SK-N-SH (cell line): ENCODE data around the gene IL2RG. TPM values are rescaled to one million over a fixed set of nuclear protein-coding genes. Genes with fewer than 3 reads are reported as not detected.

ENCODE experiments used
- CTCF ChIA-PET: fragments of 300-600, 350-600 bp; formaldehyde crosslinking; extraction: SDS; loops from one replicate; lab custom pipeline; 2021; lab: Yijun Ruan, JAX
- POLR2A ChIA-PET: fragments of 350-600 bp; sonication (Branson Sonifier 250); formaldehyde crosslinking; extraction: SDS; loops from one replicate; lab custom pipeline; 2020; ENCODE audit warnings: antibody characterized with exemption, inconsistent platforms; lab: Yijun Ruan, JAX
- DNase-seq: peaks from one replicate; pipeline ENCODE4 v3.0.0; 2012
- H2AFZ ChIP-seq: fragments of 200-600 bp; sonication (generic); 2 replicates; pipeline ENCODE4 v1.8.1; 2016; ENCODE audit warnings: antibody characterized with exemption, mild to moderate bottlenecking, low read depth
- H3F3A ChIP-seq: fragments of 200-600 bp; sonication (generic); replicated peaks from 2 replicates; pipeline ENCODE3; 2016; ENCODE audit warnings: antibody characterized with exemption, mild to moderate bottlenecking; ENCODE audit not compliant: insufficient read depth
- H3K27ac ChIP-seq, 2 experiments: fragments of 200-500 bp in 1 of 2; fragments of 200-600 bp in 1 of 2; sonication (Bioruptor generic) in 1 of 2; sonication (generic), shearing (Covaris generic) in 1 of 2; 2 replicates each; pipeline versions ENCODE4 v1.5.1 to v1.6.1; 2014 to 2016; ENCODE audit warnings: low read depth in 2 of 2, inconsistent platforms in 1 of 2, low read length in 1 of 2, mild to moderate bottlenecking in 1 of 2, mixed read lengths in 1 of 2
- H3K27me3 ChIP-seq: fragments of 200-600 bp; sonication (generic), shearing (Covaris generic); 2 replicates; pipeline ENCODE4 v1.6.1; 2016; ENCODE audit warnings: mixed run types; ENCODE audit not compliant: insufficient read depth
- H3K36me3 ChIP-seq, 2 experiments: fragments of 200-500 bp in 1 of 2; fragments of 200-600 bp in 1 of 2; sonication (Bioruptor generic) in 1 of 2; sonication (generic) in 1 of 2; replicated peaks in 1 of 2; 2 replicates each; pipeline versions ENCODE3 to v1.5.1; 2014 to 2016; ENCODE audit warnings: low read length in 1 of 2, mild to moderate bottlenecking in 1 of 2; ENCODE audit not compliant: insufficient read depth in 2 of 2, control insufficient read depth in 1 of 2
- H3K4me1 ChIP-seq, 2 experiments: fragments of 200-500 bp in 1 of 2; fragments of 200-600 bp in 1 of 2; sonication (Bioruptor generic) in 1 of 2; sonication (generic), shearing (Covaris generic) in 1 of 2; 2 replicates each; pipeline versions ENCODE4 v1.5.1 to v1.6.1; 2014 to 2016; ENCODE audit warnings: low read depth in 1 of 2, low read length in 1 of 2, mixed run types in 1 of 2; ENCODE audit not compliant: insufficient read depth in 2 of 2, control insufficient read depth in 1 of 2
- H3K4me2 ChIP-seq: fragments of 200-600 bp; sonication (generic), shearing (Covaris generic); 2 replicates; pipeline ENCODE4 v1.6.1; 2017; ENCODE audit warnings: mixed run types
- H3K4me3 ChIP-seq, 2 experiments: fragments of 200-500 bp in 1 of 2; fragments of 200-600 bp in 1 of 2; sonication (Bioruptor generic) in 1 of 2; sonication (generic), shearing (Covaris generic) in 1 of 2; 2 replicates each; pipeline versions ENCODE4 v1.5.1 to v1.8.1; 2014 to 2016; ENCODE audit warnings: low read depth in 2 of 2, inconsistent platforms in 1 of 2, low read length in 1 of 2, mild to moderate bottlenecking in 1 of 2, mixed read lengths in 1 of 2, moderate library complexity in 1 of 2
- H3K79me2 ChIP-seq: fragments of 200-600 bp; sonication (generic); 2 replicates; pipeline ENCODE4 v1.8.1; 2017; ENCODE audit warnings: mild to moderate bottlenecking; ENCODE audit not compliant: insufficient read depth
- H3K9ac ChIP-seq: fragments of 200-600 bp; sonication (generic); 2 replicates; pipeline ENCODE4 v1.6.1; 2017; ENCODE audit warnings: mixed run types
- H3K9me2 ChIP-seq: fragments of 200-600 bp; sonication (generic); 2 replicates; pipeline ENCODE4 v1.6.1; 2017; ENCODE audit warnings: mixed run types
- H3K9me3 ChIP-seq: fragments of 200-600 bp; sonication (generic); 2 replicates; pipeline ENCODE4 v1.6.1; 2017; ENCODE audit warnings: mixed run types, mild to moderate bottlenecking, moderate library complexity
- H4K20me1 ChIP-seq: fragments of 200-600 bp; sonication (generic); 2 replicates; pipeline ENCODE4 v1.6.1; 2017; ENCODE audit warnings: mild to moderate bottlenecking, mixed run types; ENCODE audit not compliant: insufficient read depth
- ELF1 ChIP-seq: IDR thresholded peaks from 2 replicates; pipeline ENCODE4 v1.4.0; 2012
- FOSL2 ChIP-seq: IDR thresholded peaks from 2 replicates; pipeline ENCODE4 v1.4.0; 2012; ENCODE audit warnings: low read depth, mild to moderate bottlenecking, moderate library complexity, borderline replicate concordance
- FOXJ3 ChIP-seq: sonication (generic); formaldehyde crosslinking; IDR thresholded peaks from 2 replicates; pipeline ENCODE4 v1.5.1; 2020; ENCODE audit warnings: mild to moderate bottlenecking, missing genetic modification reagents
- FOXM1 ChIP-seq: IDR thresholded peaks from 2 replicates; pipeline ENCODE4 v1.4.0; 2012; ENCODE audit warnings: low read depth, mild to moderate bottlenecking
- GABPA ChIP-seq: IDR thresholded peaks from 2 replicates; pipeline ENCODE4 v1.4.0; 2012; ENCODE audit warnings: low read depth, mild to moderate bottlenecking
- JUND ChIP-seq: IDR thresholded peaks from 2 replicates; pipeline ENCODE4 v1.4.0; 2012
- MAX ChIP-seq: IDR thresholded peaks from 2 replicates; pipeline ENCODE4 v1.4.0; 2012; ENCODE audit warnings: low read depth
- MEF2A ChIP-seq: IDR thresholded peaks from 2 replicates; pipeline ENCODE4 v1.4.0; 2012; ENCODE audit warnings: low read depth, borderline replicate concordance
- PBX3 ChIP-seq: IDR thresholded peaks from 2 replicates; pipeline ENCODE4; 2012
- RCOR1 ChIP-seq: fragments of 150-350 bp; IDR thresholded peaks from 2 replicates; pipeline ENCODE4 v1.6.1; 2017; ENCODE audit warnings: antibody characterized with exemption, low read length
- RFX5 ChIP-seq: IDR thresholded peaks from 2 replicates; pipeline ENCODE4 v1.6.1; 2012; ENCODE audit warnings: mild to moderate bottlenecking, improper control_type of control experiment, low read length
- RXRA ChIP-seq: IDR thresholded peaks from 2 replicates; pipeline ENCODE4 v1.4.0; 2012; ENCODE audit warnings: low read depth, mild to moderate bottlenecking, borderline replicate concordance
- TAF1 ChIP-seq: IDR thresholded peaks from 2 replicates; pipeline ENCODE4 v1.6.1; 2012; ENCODE audit warnings: low read depth, mild to moderate bottlenecking, low read length, moderate library complexity, borderline replicate concordance
- TCF12 ChIP-seq: IDR thresholded peaks from 2 replicates; pipeline ENCODE4 v1.4.0; 2012
- TEAD4 ChIP-seq: IDR thresholded peaks from 2 replicates; pipeline ENCODE4 v1.4.0; 2012; ENCODE audit warnings: mild to moderate bottlenecking, borderline replicate concordance; ENCODE audit not compliant: insufficient read depth
- USF2 ChIP-seq: fragments of 150-350 bp; IDR thresholded peaks from 2 replicates; pipeline ENCODE4 v1.6.1; 2017; ENCODE audit warnings: antibody characterized with exemption, low read length, low read depth, borderline replicate concordance
- WGBS: methylation state at CpG from one replicate; pipeline ENCODE4 v1.1.6; 2017; ENCODE audit warnings: low lambda C conversion rate; 5-methylcytosine and 5-hydroxymethylcytosine counted together
- polyA plus RNA-seq, 3 experiments: library from polyadenylated mRNA; depleted of rRNA; stranded (reverse); fragments of >200 nt; gene quantifications; 2 replicates each; pipeline ENCODE4 v1.2.3, GENCODE V29; 2012

IL2RG gene
- polyA plus RNA-seq, 1 of the 3 experiments (the other 2 are of a cell fraction): not detected

- WGBS: 55% methylated on average over 6 of the region's 6 CpGs
- Histone ChIP-seq H4K20me1 (no peaks in the 10 kb centered on the region), H3K27me3 (no peaks in the 10 kb centered on the region; the same call in 1 of the 2 replicates), H3K4me3 (no peak overlapping the region), H3K27ac (no peak overlapping the region), H3K79me2 (no peaks in the 10 kb centered on the region), H3K4me1 (peaks cover 0 to 9% of the 10 kb centered on the region in 2 experiments; a peak in 1 of 4 replicates), H3K9ac (no peak overlapping the region), H3K36me3 (no peaks in the 10 kb centered on the region), H3K4me2 (no peak overlapping the region), H3K9me2 (no peaks in the 10 kb centered on the region), H3K9me3 (no peaks in the 10 kb centered on the region), H3F3A (no peaks in the 10 kb centered on the region), H2AFZ (no peak overlapping the region)
- ChIA-PET CTCF (no interaction called here), POLR2A (no interaction called here)
- DNase-seq: no peak
- TF ChIP-seq TAF1 (no peak), MAX (no peak), RCOR1 (no peak), PBX3 (no peak), RFX5 (no peak)
Observed at GRCh38 chrX:71109051-71109450, 2.3 kb downstream of the IL2RG start.

- POLR2A ChIA-PET: no interaction called here
- no peak overlapping the region for H2AFZ ChIP-seq
- 27% methylated on average over 8 of the region's 9 CpGs for WGBS
Observed at GRCh38 chrX:71107762-71108360, 3.5 kb downstream of the IL2RG start.

More at GRCh38 chrX:71107762-71108360, 3.5 kb downstream of the IL2RG start:
- H3K27me3 ChIP-seq: no peaks in the 10 kb centered on the region; the same call in 1 of the 2 replicates
- no peak for TF ChIP-seq GABPA
- TF ChIP-seq RXRA: no peak
- TF ChIP-seq USF2: no peak
- no peak for TF ChIP-seq FOSL2
- TF ChIP-seq FOXJ3 (CRISPR knock-in tag): no peak
- TF ChIP-seq TEAD4: no peak
- TF ChIP-seq MEF2A: no peak
- TF ChIP-seq TCF12: no peak
- no peak for TF ChIP-seq RCOR1
- TF ChIP-seq FOXM1: no peak
- no peak for TF ChIP-seq ELF1
- no peak for TF ChIP-seq JUND
- no peaks in the 10 kb centered on the region for H3K79me2 ChIP-seq
- H3K9me3 ChIP-seq: no peaks in the 10 kb centered on the region
- no peak overlapping the region for H3K9ac ChIP-seq
- H3K4me1 ChIP-seq: peaks cover 0 to 20% of the 10 kb centered on the region in 2 experiments; a peak in 1 of 4 replicates
- no peak overlapping the region for H3K27ac ChIP-seq
- no peak for DNase-seq
- H3K4me3 ChIP-seq: no peak overlapping the region
- no peaks in the 10 kb centered on the region for H3K36me3 ChIP-seq
- H3F3A ChIP-seq: no peaks in the 10 kb centered on the region
- CTCF ChIA-PET: interaction anchor here (0.8 kb wide), 1 partner anchor 39 kb away, joined by 5 read pairs; no protein-coding TSS in a partner anchor
- H4K20me1 ChIP-seq: no peaks in the 10 kb centered on the region
- no peak overlapping the region for H3K4me2 ChIP-seq
- no peaks in the 10 kb centered on the region for H3K9me2 ChIP-seq
